GM12891 (cell line): ENCODE data around the gene MAVS.
"Not testable (repeated sequence)": the region's sequence is repeated elsewhere in the genome, so short reads cannot be mapped to it uniquely, and the experiment has no call there.

ENCODE experiments used
- DNase-seq: peaks from one replicate; pipeline ENCODE4 v3.0.0; 2011; ENCODE audit warnings: low spot score; ENCODE audit not compliant: insufficient read length
- FAIRE-seq: peaks from 2 replicates; lab custom pipeline; 2011; peaks lifted over from hg19 to GRCh38; lab: Jason Lieb, UNC
- PAX5 ChIP-seq: IDR thresholded peaks from 2 replicates; pipeline ENCODE4 v1.6.1; 2011; ENCODE audit warnings: low read length, moderate library complexity, mild to moderate bottlenecking; ENCODE audit not compliant: insufficient read depth, severe bottlenecking
- POLR2A ChIP-seq: IDR thresholded peaks from 2 replicates; pipeline ENCODE4 v1.6.1; 2011; ENCODE audit warnings: low read depth, low read length, control low read depth
- POLR2AphosphoS5 ChIP-seq: IDR thresholded peaks from 2 replicates; pipeline ENCODE4 v1.6.1; 2011; ENCODE audit warnings: low read depth, low read length, control low read depth
- POU2F2 ChIP-seq: IDR thresholded peaks from 2 replicates; pipeline ENCODE4 v1.6.1; 2011; ENCODE audit warnings: low read depth, mild to moderate bottlenecking, control low read depth, low read length, moderate library complexity
- SPI1 ChIP-seq: IDR thresholded peaks from 2 replicates; pipeline ENCODE4 v1.6.1; 2011; ENCODE audit warnings: low read depth, low read length, control low read depth
- TAF1 ChIP-seq: IDR thresholded peaks from 2 replicates; pipeline ENCODE4 v1.6.1; 2011; ENCODE audit warnings: low read depth, low read length, control low read depth

Gene MAVS

GRCh38 chr20:3823881-3824280 is 22.8 kb upstream of the MAVS start:
- no peak for DNase-seq
- no peak for TF ChIP-seq PAX5
- no peak for TF ChIP-seq SPI1
- no peak for TF ChIP-seq POLR2AphosphoS5
- TF ChIP-seq TAF1 = no peak
- TF ChIP-seq POU2F2 = no peak
- TF ChIP-seq POLR2A = no peak
- FAIRE-seq = no peak

GRCh38 chr20:3825526-3825925 is 21.1 kb upstream of the MAVS start:
- DNase-seq = no peak
- FAIRE-seq = no peak
- TF ChIP-seq TAF1 (no peak), POLR2A (no peak), PAX5 (no peak), POLR2AphosphoS5 (no peak), SPI1 (no peak), POU2F2 (no peak)

DNA sequence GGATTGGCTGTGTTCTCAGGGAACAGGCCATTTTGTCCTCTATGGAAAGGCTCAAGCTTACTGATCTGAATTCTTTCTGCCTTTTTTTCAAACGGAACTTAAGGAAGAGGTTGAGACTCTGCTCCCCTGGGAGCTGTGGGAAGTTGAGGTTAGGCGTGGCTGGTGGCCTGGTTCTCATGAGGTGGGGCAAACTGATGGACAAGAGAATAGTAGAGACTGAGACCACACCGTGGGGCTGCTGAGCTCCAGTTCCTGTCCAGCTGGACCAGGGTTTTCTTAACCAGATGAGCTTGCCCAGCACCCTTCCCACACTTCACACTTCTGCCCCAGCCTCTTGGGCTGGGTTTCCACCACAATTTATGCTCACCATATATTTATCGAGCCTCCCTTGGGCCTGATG is 20.2 kb upstream of the MAVS start:
- DNase-seq = no peak
- FAIRE-seq = no peak
- TF ChIP-seq POU2F2 (no peak), PAX5 (no peak), TAF1 (no peak), POLR2A (no peak), SPI1 (no peak), POLR2AphosphoS5 (no peak)

GRCh38 chr20:3828798-3829197 is 17.8 kb upstream of the MAVS start:
- TF ChIP-seq TAF1 = no peak
- TF ChIP-seq SPI1 = no peak
- TF ChIP-seq POLR2A = no peak
- TF ChIP-seq POLR2AphosphoS5 = no peak
- TF ChIP-seq POU2F2 = no peak
- TF ChIP-seq PAX5 = no peak
- FAIRE-seq (no peak), DNase-seq (no peak)

DNA sequence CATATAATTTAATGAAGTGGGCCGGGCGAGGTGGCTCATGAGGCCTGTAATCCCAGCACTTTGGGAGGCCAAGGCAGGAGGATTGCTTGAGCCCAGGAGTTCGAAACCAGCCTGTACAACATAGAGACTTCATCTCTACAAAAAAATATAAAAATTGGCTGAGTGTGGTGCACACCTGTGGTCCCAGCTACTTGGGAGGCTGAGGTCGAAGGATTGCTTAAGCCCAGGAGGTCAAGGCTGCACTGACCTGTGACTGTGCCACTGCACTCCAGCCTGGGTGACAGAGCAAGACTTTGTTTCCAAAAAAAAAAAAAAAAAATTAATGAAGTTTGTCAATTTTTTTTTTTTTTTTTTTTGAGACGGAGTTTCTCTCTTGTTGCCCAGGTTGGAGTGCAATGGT is 16.7 kb upstream of the MAVS start:
- not testable (repeated sequence) for FAIRE-seq

GRCh38 chr20:3836132-3836531 is 10.5 kb upstream of the MAVS start:
- no peak for FAIRE-seq
- TF ChIP-seq POU2F2 (no peak), TAF1 (no peak), SPI1 (no peak), PAX5 (no peak), POLR2A (no peak), POLR2AphosphoS5 (no peak)

More for the DNA sequence above, 16.7 kb upstream of the MAVS start:
- not testable (repeated sequence) for DNase-seq

DNA sequence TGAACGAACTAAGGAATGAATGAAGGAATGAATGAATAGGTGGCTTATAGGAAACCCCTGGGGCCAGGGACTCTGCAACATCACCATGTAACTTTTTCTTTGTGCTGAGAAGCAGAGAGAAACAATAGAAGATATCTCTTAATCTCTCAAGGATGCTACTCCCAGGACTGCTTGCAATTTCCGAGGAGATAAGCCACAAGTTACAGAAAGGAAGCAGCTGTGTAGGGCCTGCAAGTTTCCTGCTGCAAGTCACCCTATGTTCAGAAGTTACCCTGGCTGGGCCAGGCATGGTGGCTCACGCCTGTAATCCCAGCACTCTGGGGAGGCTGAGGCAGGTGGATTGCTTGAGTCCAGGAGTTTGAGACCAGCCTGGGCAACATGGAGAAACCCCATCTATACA is 7.3 kb upstream of the MAVS start:
- no peak for FAIRE-seq
- no peak for DNase-seq
- TF ChIP-seq TAF1 = no peak
- no peak for TF ChIP-seq SPI1
- no peak for TF ChIP-seq POLR2AphosphoS5
- no peak for TF ChIP-seq PAX5
- TF ChIP-seq POLR2A = no peak
- TF ChIP-seq POU2F2 = no peak

More at GRCh38 chr20:3836132-3836531, 10.5 kb upstream of the MAVS start:
- no peak for DNase-seq

GRCh38 chr20:3840201-3840600 is 6.4 kb upstream of the MAVS start:
- FAIRE-seq, DNase-seq: not testable (repeated sequence)

- DNase-seq (no peak), FAIRE-seq (no peak)
- no peak for TF ChIP-seq TAF1
- TF ChIP-seq PAX5 = no peak
- no peak for TF ChIP-seq SPI1
These were observed 4.2 kb upstream of the MAVS start for GRCh38 chr20:3842348-3842930.

GRCh38 chr20:3843490-3843889 is 3.1 kb upstream of the MAVS start:
- TF ChIP-seq POU2F2 (no peak), SPI1 (no peak), POLR2AphosphoS5 (no peak), PAX5 (no peak), TAF1 (no peak), POLR2A (no peak)
- DNase-seq (no peak), FAIRE-seq (no peak)

GRCh38 chr20:3843990-3844619 is 2.5 kb upstream of the MAVS start:
- not testable (repeated sequence) for DNase-seq, FAIRE-seq
